Measurements from ENCODE around the gene JADE2. TPM values are rescaled to one million over a fixed set of nuclear protein-coding genes. Genes with fewer than 3 reads are reported as not detected.

Gene JADE2
- total and polyA plus RNA-seq, 2 of the 8 experiments (the other 6 are each of a cell fraction or from before 2014, with no cell fraction given): 19.2 to 55.8 TPM

DNA sequence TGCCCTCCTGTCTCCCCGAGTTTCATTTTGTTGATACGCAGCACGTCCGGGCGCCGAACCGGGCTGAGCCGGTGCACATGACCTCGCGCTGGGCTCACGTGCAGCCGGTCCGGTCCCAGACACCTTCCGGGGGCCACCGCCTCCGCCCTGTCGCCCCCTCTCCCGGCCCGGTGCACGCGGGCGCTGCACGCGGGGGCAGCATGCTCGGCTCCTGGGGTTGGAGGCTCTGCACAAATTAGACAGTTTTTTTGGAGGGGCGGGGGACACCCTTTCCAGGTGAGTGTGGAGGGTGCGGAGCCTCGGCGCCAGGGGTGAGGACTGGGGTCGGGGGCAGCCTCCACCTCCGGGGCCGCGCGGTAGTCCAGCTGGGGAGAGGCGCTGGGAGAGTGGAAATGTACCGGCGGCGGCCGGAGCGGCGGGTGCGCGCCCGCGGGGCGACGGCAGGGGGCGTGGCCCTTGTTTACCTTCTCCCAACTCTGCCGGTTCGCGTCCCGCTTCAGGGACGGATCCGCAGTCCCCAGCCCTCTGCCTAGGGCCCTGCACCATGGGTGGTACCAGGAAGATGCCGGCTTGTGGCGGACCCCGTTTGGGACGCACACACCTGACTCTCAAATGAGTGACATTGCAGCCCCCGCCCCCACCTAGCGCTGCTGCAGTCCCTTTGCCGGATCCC, 1.1 kb downstream of the JADE2 start (continued):
- TF ChIP-seq CHD1 (IDR thresholded peaks at IDR 0.05; ENCODE audit: low read depth, low read length) (no peak), EP300 (IDR thresholded peaks at IDR 0.05; ENCODE audit: borderline replicate concordance in 1 of 2, low read depth in 2 of 2, low read length in 2 of 2) (no peak), RAD21 (IDR thresholded peaks at IDR 0.05 in 1 of 2, conservative IDR thresholded peaks at IDR 0.05 in 1 of 2; ENCODE audit: low read depth in 2 of 2, low read length in 2 of 2) (peak in 1 of 2 experiments; percentile 16; a peak in 2 of 4 replicates), RFX5 (IDR thresholded peaks at IDR 0.05; ENCODE audit: borderline replicate concordance, low read depth, low read length) (no peak), CBX8 (IDR thresholded peaks at IDR 0.05; ENCODE audit: borderline replicate concordance, low read depth, low read length) (no peak), SP2 (IDR thresholded peaks at IDR 0.05; ENCODE audit: low read length) (no peak), TCF12 (IDR thresholded peaks at IDR 0.05; ENCODE audit: low read depth, low read length) (no peak), RNF2 (IDR thresholded peaks at IDR 0.05; ENCODE audit: borderline replicate concordance, low read depth, low read length, missing control alignments, poor library complexity, severe bottlenecking) (no peak), ASH2L (IDR thresholded peaks at IDR 0.05; ENCODE audit: low read length) (no peak), POU5F1 (IDR thresholded peaks at IDR 0.05; ENCODE audit: low read depth, low read length) (no peak), POLR2A (IDR thresholded peaks at IDR 0.05; ENCODE audit: control extremely low read depth in 1 of 2, low read depth in 2 of 2, low read length in 2 of 2) (peak in 1 of 2 experiments; percentile 73; a peak in 1 of 3 replicates), TEAD4 (IDR thresholded peaks at IDR 0.05; ENCODE audit: low read depth, low read length) (0 out of 2 replicates have a peak, but pooled peaks have one; percentile 5), KDM1A (IDR thresholded peaks at IDR 0.05; ENCODE audit: borderline replicate concordance, low read length) (peak; percentile 13; the same call in 1 of the 2 replicates), TAF7 (optimal IDR thresholded peaks at IDR 0.05; ENCODE audit: borderline replicate concordance, low read depth, low read length) (peak; percentile 16), HDAC2 (IDR thresholded peaks at IDR 0.05; ENCODE audit: borderline replicate concordance in 1 of 2, low read depth in 2 of 2, low read length in 2 of 2) (no peak), SIN3A (conservative IDR thresholded peaks at IDR 0.05 in 1 of 2, IDR thresholded peaks at IDR 0.05 in 1 of 2; ENCODE audit: low read depth in 1 of 2, low read length in 2 of 2) (0 out of 4 replicates have a peak, but pooled peaks have one; percentile 64 to 66)
- TF ChIP-seq, protein P1, sequence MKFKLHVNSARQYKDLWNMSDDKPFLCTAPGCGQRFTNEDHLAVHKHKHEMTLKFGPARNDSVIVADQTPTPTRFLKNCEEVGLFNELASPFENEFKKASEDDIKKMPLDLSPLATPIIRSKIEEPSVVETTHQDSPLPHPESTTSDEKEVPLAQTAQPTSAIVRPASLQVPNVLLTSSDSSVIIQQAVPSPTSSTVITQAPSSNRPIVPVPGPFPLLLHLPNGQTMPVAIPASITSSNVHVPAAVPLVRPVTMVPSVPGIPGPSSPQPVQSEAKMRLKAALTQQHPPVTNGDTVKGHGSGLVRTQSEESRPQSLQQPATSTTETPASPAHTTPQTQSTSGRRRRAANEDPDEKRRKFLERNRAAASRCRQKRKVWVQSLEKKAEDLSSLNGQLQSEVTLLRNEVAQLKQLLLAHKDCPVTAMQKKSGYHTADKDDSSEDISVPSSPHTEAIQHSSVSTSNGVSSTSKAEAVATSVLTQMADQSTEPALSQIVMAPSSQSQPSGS (IDR thresholded peaks at IDR 0.05; ENCODE audit: low read length): no peak
- TF ChIP-seq, protein P2, sequence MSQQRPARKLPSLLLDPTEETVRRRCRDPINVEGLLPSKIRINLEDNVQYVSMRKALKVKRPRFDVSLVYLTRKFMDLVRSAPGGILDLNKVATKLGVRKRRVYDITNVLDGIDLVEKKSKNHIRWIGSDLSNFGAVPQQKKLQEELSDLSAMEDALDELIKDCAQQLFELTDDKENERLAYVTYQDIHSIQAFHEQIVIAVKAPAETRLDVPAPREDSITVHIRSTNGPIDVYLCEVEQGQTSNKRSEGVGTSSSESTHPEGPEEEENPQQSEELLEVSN (IDR thresholded peaks at IDR 0.05): no peak
- TF ChIP-seq, protein P3, sequence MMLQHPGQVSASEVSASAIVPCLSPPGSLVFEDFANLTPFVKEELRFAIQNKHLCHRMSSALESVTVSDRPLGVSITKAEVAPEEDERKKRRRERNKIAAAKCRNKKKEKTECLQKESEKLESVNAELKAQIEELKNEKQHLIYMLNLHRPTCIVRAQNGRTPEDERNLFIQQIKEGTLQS (IDR thresholded peaks at IDR 0.05; ENCODE audit: insufficient read depth, low read depth, low read length): no peak

Data from H1 (cell line).